CD4-positive, alpha-beta T cell treated with Interleukin-15 for 4 hours (primary cell): ENCODE measurements around the gene TTC6.

ENCODE experiments used
- DNase-seq: peaks from one replicate; pipeline ENCODE4 v3.0.0-alpha.2; 2020; ENCODE audit warnings: low spot score

TTC6 gene

DNA sequence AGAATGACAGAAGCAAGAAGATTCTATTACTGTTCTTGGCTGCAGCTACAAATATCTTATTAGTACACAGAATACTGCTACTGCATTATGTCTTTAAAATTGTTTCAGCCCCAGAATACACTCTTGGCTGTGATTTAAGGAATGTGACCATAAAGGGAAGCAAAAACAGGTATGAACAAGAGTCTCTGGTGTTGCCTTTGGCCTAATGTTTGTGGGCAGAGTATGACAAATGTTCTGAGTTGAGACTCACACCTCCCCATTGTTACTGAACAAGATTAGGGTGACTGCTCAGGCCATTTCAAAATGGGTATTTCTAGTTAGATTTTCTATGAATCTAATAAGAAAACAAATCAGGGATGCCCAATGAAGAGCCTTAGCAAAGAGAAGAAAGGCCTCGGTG is 28.5 kb downstream of the TTC6 start:
- DNase-seq: no peak

- DNase-seq: no peak
These were observed 30.5 kb downstream of the TTC6 start for GRCh38 chr14:37625597-37626595.

DNA sequence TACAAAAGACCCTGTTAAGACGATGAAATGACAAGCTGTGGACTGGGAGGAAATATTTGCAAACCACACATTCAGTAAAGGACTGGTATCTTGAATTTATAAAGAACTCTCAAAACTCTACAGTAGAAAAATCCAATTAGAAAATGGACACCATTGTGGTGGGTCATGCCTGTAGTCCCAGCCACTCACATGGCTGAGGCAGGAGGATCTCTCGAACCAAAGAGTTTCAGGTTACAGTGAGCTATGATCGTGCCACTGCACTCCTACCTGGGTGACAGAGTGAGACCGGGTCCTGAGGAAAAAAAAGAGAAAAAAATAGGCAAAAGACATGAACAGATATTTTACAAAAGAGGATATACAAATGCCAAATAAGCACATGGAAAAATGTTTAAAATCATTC is 41.9 kb downstream of the TTC6 start:
- DNase-seq: no peak

DNA sequence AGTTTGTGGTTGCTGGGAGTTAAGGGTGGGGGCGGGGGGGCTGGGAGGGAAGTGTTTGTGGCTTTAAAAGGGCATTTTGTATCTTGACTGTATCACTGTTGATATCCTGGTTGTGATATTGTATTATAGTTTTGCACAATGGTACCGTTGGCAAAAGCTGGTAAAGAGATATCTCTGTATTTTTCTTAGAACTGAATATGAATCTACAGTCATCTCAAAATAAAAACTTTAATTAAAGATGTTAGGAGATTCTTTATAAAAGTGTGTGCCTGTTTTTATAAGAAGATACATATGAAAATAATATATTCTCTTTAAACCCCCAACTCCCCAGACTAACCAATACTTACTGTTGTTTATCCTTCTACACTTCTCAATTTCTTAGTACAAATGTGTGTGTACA is 43.2 kb downstream of the TTC6 start:
- no peak for DNase-seq

- no peak for DNase-seq
These were observed 45.7 kb downstream of the TTC6 start for GRCh38 chr14:37641117-37641516.

- DNase-seq: no peak
These were observed 46.7 kb downstream of the TTC6 start for GRCh38 chr14:37642125-37642524.

DNA sequence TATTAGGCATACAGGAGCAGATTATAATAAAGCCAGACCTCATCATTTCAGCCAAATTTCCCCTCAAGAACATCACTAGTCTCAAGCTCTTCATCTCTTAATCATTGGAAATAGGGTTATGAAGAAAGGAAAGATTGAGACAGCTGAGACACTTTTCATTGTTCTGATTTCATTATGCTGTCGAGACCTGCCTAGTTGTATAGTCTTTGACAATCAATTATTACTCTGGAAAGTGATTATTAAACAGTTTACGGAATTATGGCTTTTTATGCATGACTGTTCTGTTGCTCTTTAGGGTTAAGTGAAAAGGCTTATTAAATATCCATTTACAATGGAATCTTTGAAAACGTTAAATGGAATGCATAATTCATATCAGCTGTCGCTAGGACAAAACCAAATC is 48.3 kb downstream of the TTC6 start:
- DNase-seq: no peak
